ENCODE data around the gene MXRA8. TPM values are rescaled to one million over a fixed set of nuclear protein-coding genes. Genes with fewer than 3 reads are reported as not detected.
A peak's percentile ranks its signal among the peaks of the same experiment; 100 is the strongest.

Gene MXRA8
- total RNA-seq, 1 donor from 2014 or later: 137 TPM

DNA sequence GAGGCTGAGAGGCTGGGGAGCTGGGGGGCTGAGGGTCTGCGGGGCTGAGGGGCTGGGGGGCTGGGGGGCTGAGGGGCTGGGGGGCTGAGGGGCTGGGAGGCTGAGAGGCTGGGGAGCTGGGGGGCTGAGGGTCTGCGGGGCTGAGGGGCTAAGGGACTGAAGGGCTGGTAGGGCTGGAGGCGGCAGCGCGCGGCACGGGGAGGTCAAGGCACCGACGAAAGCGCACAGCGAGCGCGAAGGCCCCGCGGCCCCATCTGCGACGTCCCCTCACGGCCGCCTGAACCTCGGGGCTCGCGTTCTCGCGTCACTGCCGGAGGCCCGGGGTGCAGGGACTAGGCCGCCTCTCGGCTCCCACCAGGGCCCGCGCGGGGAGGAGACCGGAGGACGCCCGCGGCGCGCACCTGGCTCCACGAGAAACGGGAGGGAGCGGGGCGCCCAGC, 34.3 kb downstream of the MXRA8 start:
- TF ChIP-seq, protein P1, sequence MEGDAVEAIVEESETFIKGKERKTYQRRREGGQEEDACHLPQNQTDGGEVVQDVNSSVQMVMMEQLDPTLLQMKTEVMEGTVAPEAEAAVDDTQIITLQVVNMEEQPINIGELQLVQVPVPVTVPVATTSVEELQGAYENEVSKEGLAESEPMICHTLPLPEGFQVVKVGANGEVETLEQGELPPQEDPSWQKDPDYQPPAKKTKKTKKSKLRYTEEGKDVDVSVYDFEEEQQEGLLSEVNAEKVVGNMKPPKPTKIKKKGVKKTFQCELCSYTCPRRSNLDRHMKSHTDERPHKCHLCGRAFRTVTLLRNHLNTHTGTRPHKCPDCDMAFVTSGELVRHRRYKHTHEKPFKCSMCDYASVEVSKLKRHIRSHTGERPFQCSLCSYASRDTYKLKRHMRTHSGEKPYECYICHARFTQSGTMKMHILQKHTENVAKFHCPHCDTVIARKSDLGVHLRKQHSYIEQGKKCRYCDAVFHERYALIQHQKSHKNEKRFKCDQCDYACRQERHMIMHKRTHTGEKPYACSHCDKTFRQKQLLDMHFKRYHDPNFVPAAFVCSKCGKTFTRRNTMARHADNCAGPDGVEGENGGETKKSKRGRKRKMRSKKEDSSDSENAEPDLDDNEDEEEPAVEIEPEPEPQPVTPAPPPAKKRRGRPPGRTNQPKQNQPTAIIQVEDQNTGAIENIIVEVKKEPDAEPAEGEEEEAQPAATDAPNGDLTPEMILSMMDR (conservative IDR thresholded peaks at IDR 0.05; ENCODE audit: low read depth, low read length): no peak
- peak overlapping the region; percentile 92 for H3K4me3 ChIP-seq (ENCODE audit: low read depth, low read length)
- DNase-seq (ENCODE audit: low read depth): no peak

DNA sequence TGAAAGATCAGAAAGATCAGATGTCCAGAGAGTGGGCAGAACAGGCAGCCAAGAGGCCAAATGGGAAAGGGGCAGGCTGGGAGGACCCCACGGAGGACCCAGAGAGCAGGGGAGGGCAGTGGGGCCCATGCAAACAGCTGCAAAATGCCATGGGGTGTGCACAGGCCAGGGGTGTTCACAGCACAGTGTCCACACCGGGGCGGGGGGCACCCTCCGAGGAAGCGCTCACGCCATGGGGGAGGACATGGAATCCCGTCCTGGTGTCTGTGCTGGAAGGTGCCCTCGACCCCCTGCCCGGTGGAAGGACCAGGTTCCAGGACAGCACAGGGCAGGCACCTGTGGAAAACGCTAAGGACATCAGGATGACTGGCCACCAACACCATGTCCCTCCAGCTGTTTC, 35.4 kb downstream of the MXRA8 start:
- TF ChIP-seq, protein P1 (conservative IDR thresholded peaks at IDR 0.05; ENCODE audit: low read depth, low read length): no peak
- no peak overlapping the region for H3K4me3 ChIP-seq (ENCODE audit: low read depth, low read length)
- no peak for DNase-seq (ENCODE audit: low read depth)

DNA sequence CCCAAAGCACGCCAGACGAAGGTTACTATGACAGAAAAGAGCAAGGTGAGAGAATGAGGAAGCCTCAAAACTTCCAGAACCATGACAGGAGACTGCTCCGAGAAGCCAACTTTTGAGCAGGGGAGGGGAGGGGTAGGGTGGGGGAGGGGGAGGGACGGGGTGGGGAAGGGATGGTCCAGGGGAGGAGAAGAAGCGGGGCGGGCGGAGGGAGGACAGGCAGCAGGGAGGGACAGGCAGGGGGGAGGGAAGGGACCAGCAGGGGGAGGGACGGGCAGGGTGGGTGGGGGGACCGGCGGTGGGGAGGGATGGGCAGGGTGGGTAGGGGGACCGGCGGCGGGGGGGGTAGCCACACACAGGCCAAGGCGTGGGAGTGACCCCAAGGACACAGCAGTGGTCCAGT, 35.9 kb downstream of the MXRA8 start:
- TF ChIP-seq, protein P1 (conservative IDR thresholded peaks at IDR 0.05; ENCODE audit: low read depth, low read length): no peak

DNA sequence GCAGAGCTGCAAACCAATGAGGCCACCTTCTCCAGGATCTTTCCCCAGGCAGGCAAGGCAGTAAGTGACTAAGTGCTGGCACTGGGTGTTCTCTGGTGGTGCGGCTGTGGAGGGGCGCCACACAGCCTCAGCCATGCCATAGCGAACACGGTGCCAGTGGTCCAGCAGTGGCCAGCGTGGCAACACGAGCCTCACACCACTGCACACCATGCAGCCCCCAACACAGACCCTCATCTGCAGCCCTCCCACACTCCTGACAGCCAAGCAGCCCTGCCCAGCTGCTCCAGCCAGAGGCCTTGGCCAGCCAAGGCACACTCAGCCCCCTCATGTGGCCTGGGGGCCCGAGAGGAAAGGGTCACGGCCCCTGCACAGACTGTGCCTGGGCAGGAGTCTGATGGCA, 36.9 kb downstream of the MXRA8 start:
- DNase-seq (ENCODE audit: low read depth): no peak
- TF ChIP-seq, protein P1 (conservative IDR thresholded peaks at IDR 0.05; ENCODE audit: low read depth, low read length): no peak

More for the DNA sequence above, 35.9 kb downstream of the MXRA8 start:
- DNase-seq (ENCODE audit: low read depth): no peak
- H3K4me3 ChIP-seq (ENCODE audit: low read depth, low read length): no peak overlapping the region

DNA sequence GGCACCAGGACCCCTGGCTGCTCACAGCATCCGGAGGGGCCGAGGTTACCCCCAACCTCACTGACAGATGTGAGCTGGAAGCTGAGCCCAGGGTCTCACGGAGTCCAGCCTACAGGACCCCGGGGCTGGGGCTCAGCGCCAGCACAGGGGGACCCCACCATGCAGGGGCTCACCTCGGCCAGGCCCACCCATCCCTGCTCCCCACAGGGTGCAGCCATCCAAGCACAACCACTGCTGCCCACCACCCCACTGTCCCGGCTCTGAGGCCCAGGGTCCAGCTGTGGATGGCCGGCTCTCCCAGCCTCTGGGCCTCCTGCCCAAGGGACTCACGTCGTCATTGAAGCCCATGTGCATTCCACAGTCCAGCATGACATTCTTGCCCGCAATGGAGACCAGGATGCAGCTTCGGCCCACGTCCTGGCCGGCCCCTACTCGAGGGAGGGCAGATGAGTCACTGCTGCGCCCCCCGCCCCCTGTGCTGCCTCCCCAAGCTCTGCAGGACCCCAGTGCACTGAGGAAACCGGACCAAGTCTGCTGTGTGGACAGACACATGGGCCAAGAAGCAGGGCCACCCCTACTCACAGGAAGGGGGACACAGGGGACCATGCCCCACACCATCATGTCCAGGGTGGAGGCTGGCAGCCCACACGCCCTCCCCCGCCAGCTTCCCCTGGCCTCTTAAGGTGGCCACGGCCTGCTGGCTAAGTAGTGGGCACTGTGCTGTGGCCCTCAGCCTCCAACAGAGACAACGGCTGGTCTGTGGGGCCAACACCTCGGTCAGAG, 37.5 kb downstream of the MXRA8 start:
- no peak for DNase-seq (ENCODE audit: low read depth)
- TF ChIP-seq, protein P1 (conservative IDR thresholded peaks at IDR 0.05; ENCODE audit: low read depth, low read length): no peak
- no peak overlapping the region for H3K4me3 ChIP-seq (ENCODE audit: low read depth, low read length)

More for the DNA sequence above, 36.9 kb downstream of the MXRA8 start:
- no peak overlapping the region for H3K4me3 ChIP-seq (ENCODE audit: low read depth, low read length)

DNA sequence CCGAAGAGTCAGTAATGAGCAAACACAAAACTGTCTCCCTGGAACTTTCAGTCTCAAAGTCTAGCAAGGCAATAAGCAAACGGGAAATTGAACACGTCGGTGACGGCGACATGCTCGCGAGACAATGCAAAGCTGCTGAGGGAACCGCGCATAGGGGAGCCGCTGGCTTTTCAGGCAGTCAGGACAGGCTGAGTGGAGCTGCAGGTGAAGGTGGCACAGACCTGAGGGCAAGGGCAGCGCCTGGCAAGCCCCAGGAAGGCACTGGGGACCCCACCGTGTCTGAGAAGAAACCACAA, 38.8 kb downstream of the MXRA8 start:
- no peak overlapping the region for H3K4me3 ChIP-seq (ENCODE audit: low read depth, low read length)
- TF ChIP-seq, protein P1 (conservative IDR thresholded peaks at IDR 0.05; ENCODE audit: low read depth, low read length): no peak
- DNase-seq (ENCODE audit: low read depth): no peak
